WTC11 (cell line): ENCODE data around the gene NAA40. TPM values are rescaled to one million over a fixed set of nuclear protein-coding genes. Genes with fewer than 3 reads are reported as not detected.

Source experiments
- ATAC-seq: fragments of 200-7000 bp; cut with Tn5 transposase; 2 replicates; pipeline ENCODE4 v1.10.0; 2021; ENCODE audit warnings: mild to moderate bottlenecking, moderate library complexity
- CTCF ChIA-PET: fragments of 300-600 bp; sonication (Branson Sonifier 250); formaldehyde crosslinking; loops from one replicate; lab custom pipeline; 2021; ENCODE audit warnings: antibody characterized with exemption; lab: Charles Lee
- POLR2A ChIA-PET: fragments of 350-600 bp; sonication (Branson Sonifier 250); formaldehyde crosslinking; loops from one replicate; lab custom pipeline; 2021; ENCODE audit warnings: antibody characterized with exemption; lab: Charles Lee
- DNase-seq: peaks from one replicate; pipeline ENCODE4 v3.0.0; 2021; ENCODE audit warnings: low spot score
- H3K27ac Mint-ChIP-seq: 2 replicates; pipeline ENCODE4 v1.8.0; 2021; ENCODE audit warnings: mixed read lengths
- H3K27me3 Mint-ChIP-seq: 2 replicates; pipeline ENCODE4 v1.8.0; 2021; ENCODE audit warnings: low read depth, mild to moderate bottlenecking, moderate library complexity, mixed read lengths
- H3K36me3 Mint-ChIP-seq: 2 replicates; pipeline ENCODE4 v1.8.0; 2021; ENCODE audit warnings: mixed read lengths
- H3K4me1 Mint-ChIP-seq: 2 replicates; pipeline ENCODE4 v1.8.0; 2022; ENCODE audit warnings: mixed read lengths
- H3K4me3 Mint-ChIP-seq: 2 replicates; pipeline ENCODE4 v1.8.0; 2021; ENCODE audit warnings: mild to moderate bottlenecking, moderate library complexity, mixed read lengths
- H3K9me3 Mint-ChIP-seq: 2 replicates; pipeline ENCODE4 v1.8.0; 2021; ENCODE audit warnings: mixed read lengths
- E2F1 ChIP-seq: sonication (generic); formaldehyde crosslinking; IDR thresholded peaks from 2 replicates; pipeline ENCODE4 v1.8.0; 2022; ENCODE audit warnings: mild to moderate bottlenecking, missing genetic modification reagents
- GABPB1 ChIP-seq: sonication (generic); formaldehyde crosslinking; IDR thresholded peaks from 2 replicates; pipeline ENCODE4 v1.8.1; 2023; ENCODE audit warnings: mild to moderate bottlenecking, missing genetic modification reagents
- HMGXB4 ChIP-seq: sonication (generic); formaldehyde crosslinking; IDR thresholded peaks from 2 replicates; pipeline ENCODE4 v1.8.1; 2023; ENCODE audit warnings: mild to moderate bottlenecking, moderate library complexity, missing genetic modification reagents
- NR2C2 ChIP-seq: sonication (generic); formaldehyde crosslinking; IDR thresholded peaks from 2 replicates; pipeline ENCODE4 v1.8.0; 2022; ENCODE audit warnings: mild to moderate bottlenecking, missing genetic modification reagents
- NR3C1 ChIP-seq: sonication (generic); formaldehyde crosslinking; conservative IDR thresholded peaks from 2 replicates; pipeline ENCODE4 v1.8.1; 2023; ENCODE audit warnings: low read depth, mild to moderate bottlenecking, missing genetic modification reagents
- OVOL2 ChIP-seq: fragments of 250-450 bp; sonication (Bioruptor Pico); IDR thresholded peaks from 2 replicates; pipeline ENCODE4 v1.9.0; 2021; ENCODE audit warnings: mild to moderate bottlenecking, borderline replicate concordance
- PRRX2 ChIP-seq: fragments of 250-450 bp; sonication (Bioruptor Pico); IDR thresholded peaks from 2 replicates; pipeline ENCODE4 v1.8.0; 2021; ENCODE audit warnings: mild to moderate bottlenecking
- SMAD3 ChIP-seq: sonication (generic); formaldehyde crosslinking; IDR thresholded peaks from 2 replicates; pipeline ENCODE4 v1.8.0; 2022; ENCODE audit warnings: missing genetic modification reagents, mild to moderate bottlenecking, borderline replicate concordance
- SMAD4 ChIP-seq: sonication (generic); formaldehyde crosslinking; IDR thresholded peaks from 2 replicates; pipeline ENCODE4 v1.8.0; 2022; ENCODE audit warnings: mild to moderate bottlenecking, missing genetic modification reagents
- SOX15 ChIP-seq: fragments of 250-450 bp; sonication (Bioruptor Pico); IDR thresholded peaks from 2 replicates; pipeline ENCODE4 v1.9.0; 2021; ENCODE audit warnings: mild to moderate bottlenecking
- TEAD4 ChIP-seq: sonication (generic); formaldehyde crosslinking; IDR thresholded peaks from 2 replicates; pipeline ENCODE4 v1.8.0; 2022; ENCODE audit warnings: mild to moderate bottlenecking, missing genetic modification reagents
- ZBTB43 ChIP-seq: sonication (generic); formaldehyde crosslinking; IDR thresholded peaks from 2 replicates; pipeline ENCODE4 v1.8.1; 2023; ENCODE audit warnings: mild to moderate bottlenecking, missing genetic modification reagents
- ZNF512 ChIP-seq: sonication (generic); formaldehyde crosslinking; IDR thresholded peaks from 2 replicates; pipeline ENCODE4 v1.8.1; 2022; ENCODE audit warnings: missing genetic modification reagents, borderline replicate concordance
- total RNA-seq: library from RNA; stranded (reverse); gene quantifications from 3 replicates; pipeline ENCODE4 v1.2.3, GENCODE V29; 2021
- TF ChIP-seq, protein P1 (sequence below): sonication (generic); formaldehyde crosslinking; IDR thresholded peaks from 2 replicates; pipeline ENCODE4 v1.8.1; 2023; ENCODE audit warnings: mild to moderate bottlenecking, missing genetic modification reagents, borderline replicate concordance
- TF ChIP-seq, protein P2 (sequence below): fragments of 200-600 bp; IDR thresholded peaks from 2 replicates; pipeline ENCODE4 v1.8.0; 2022; ENCODE audit warnings: antibody characterized with exemption

NAA40 gene
- total RNA-seq, 1 experiment from 2014 or later, result 31.8 TPM

GRCh38 chr11:63905179-63905578 is 33.6 kb upstream of the NAA40 start:
- peaks cover 38% of the 10 kb centered on the region for H3K4me1 Mint-ChIP-seq
- TF ChIP-seq TEAD4 (CRISPR knock-in tag), result no peak
- no peak for TF ChIP-seq PRRX2 (CRISPR knock-in tag)
- TF ChIP-seq ZNF512 (CRISPR knock-in tag), result no peak
- no peak for TF ChIP-seq HMGXB4
- no peak for TF ChIP-seq SMAD4 (CRISPR knock-in tag)
- no peak for TF ChIP-seq NR3C1 (CRISPR knock-in tag)
- no peak for TF ChIP-seq NR2C2
- no peak for TF ChIP-seq OVOL2 (CRISPR knock-in tag)
- DNase-seq (no peak), ATAC-seq (no peak)
- no peaks in the 10 kb centered on the region for H3K27me3 Mint-ChIP-seq
- H3K36me3 Mint-ChIP-seq, result peaks cover 30% of the 10 kb centered on the region
- H3K9me3 Mint-ChIP-seq, result no peaks in the 10 kb centered on the region
- no peak overlapping the region for H3K4me3 Mint-ChIP-seq
- POLR2A ChIA-PET, result no interaction called here
- CTCF ChIA-PET, result interaction anchor here (0.9 to 2.8 kb wide), 6 partner anchors 12 to 68 kb away, joined by 3 to 47 read pairs (median 20); partner anchors contain the start of genes MARK2 and RCOR2
- H3K27ac Mint-ChIP-seq, result peak overlapping the region; percentile 72

- Mint-ChIP-seq H3K4me1 (peaks cover 45% of the 10 kb centered on the region), H3K9me3 (no peaks in the 10 kb centered on the region), H3K27ac (no peak overlapping the region), H3K36me3 (peaks cover 23% of the 10 kb centered on the region), H3K27me3 (no peaks in the 10 kb centered on the region), H3K4me3 (no peak overlapping the region)
- ChIA-PET POLR2A (interaction anchor here (1.2 kb wide), 2 partner anchors 12 to 23 kb away, joined by 3 to 5 read pairs; no protein-coding TSS in a partner anchor), CTCF (interaction anchor here (0.6 to 2.8 kb wide), 32 partner anchors 8 to 243 kb away, joined by 3 to 47 read pairs (median 5); partner anchors contain the start of genes MARK2, NAA40, RCOR2 and ZFTA)
- TF ChIP-seq, protein P1, sequence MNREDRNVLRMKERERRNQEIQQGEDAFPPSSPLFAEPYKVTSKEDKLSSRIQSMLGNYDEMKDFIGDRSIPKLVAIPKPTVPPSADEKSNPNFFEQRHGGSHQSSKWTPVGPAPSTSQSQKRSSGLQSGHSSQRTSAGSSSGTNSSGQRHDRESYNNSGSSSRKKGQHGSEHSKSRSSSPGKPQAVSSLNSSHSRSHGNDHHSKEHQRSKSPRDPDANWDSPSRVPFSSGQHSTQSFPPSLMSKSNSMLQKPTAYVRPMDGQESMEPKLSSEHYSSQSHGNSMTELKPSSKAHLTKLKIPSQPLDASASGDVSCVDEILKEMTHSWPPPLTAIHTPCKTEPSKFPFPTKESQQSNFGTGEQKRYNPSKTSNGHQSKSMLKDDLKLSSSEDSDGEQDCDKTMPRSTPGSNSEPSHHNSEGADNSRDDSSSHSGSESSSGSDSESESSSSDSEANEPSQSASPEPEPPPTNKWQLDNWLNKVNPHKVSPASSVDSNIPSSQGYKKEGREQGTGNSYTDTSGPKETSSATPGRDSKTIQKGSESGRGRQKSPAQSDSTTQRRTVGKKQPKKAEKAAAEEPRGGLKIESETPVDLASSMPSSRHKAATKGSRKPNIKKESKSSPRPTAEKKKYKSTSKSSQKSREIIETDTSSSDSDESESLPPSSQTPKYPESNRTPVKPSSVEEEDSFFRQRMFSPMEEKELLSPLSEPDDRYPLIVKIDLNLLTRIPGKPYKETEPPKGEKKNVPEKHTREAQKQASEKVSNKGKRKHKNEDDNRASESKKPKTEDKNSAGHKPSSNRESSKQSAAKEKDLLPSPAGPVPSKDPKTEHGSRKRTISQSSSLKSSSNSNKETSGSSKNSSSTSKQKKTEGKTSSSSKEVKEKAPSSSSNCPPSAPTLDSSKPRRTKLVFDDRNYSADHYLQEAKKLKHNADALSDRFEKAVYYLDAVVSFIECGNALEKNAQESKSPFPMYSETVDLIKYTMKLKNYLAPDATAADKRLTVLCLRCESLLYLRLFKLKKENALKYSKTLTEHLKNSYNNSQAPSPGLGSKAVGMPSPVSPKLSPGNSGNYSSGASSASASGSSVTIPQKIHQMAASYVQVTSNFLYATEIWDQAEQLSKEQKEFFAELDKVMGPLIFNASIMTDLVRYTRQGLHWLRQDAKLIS (CRISPR knock-in tag), result no peak
- no peak for TF ChIP-seq ZBTB43 (CRISPR knock-in tag)
- no peak for ATAC-seq
- no peak for DNase-seq
Measured at GRCh38 chr11:63906087-63906486, 32.7 kb upstream of the NAA40 start.

DNA sequence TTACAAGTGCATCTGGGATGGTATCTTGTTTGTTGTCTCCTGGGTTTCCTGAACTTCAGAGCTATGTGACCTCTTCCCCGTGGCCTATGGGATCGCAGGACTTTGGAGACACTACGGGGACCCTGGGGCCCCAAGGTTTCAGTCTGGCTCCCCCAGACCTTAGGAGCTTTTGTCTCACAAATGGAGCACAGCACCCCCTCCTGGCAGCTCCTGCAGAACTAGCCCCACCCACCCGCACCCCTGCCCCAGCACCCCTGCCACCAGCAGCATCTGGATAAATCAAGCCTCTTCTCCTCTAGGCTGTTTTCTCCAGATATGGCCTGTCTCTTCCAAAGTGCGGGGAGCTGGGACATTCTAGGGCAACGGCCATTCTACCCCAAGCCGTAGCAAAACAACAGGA is 32.2 kb upstream of the NAA40 start:
- no peak for TF ChIP-seq SMAD3 (CRISPR knock-in tag)
- TF ChIP-seq GABPB1 (CRISPR knock-in tag), result no peak
- TF ChIP-seq SOX15, result no peak
- TF ChIP-seq, protein P2, sequence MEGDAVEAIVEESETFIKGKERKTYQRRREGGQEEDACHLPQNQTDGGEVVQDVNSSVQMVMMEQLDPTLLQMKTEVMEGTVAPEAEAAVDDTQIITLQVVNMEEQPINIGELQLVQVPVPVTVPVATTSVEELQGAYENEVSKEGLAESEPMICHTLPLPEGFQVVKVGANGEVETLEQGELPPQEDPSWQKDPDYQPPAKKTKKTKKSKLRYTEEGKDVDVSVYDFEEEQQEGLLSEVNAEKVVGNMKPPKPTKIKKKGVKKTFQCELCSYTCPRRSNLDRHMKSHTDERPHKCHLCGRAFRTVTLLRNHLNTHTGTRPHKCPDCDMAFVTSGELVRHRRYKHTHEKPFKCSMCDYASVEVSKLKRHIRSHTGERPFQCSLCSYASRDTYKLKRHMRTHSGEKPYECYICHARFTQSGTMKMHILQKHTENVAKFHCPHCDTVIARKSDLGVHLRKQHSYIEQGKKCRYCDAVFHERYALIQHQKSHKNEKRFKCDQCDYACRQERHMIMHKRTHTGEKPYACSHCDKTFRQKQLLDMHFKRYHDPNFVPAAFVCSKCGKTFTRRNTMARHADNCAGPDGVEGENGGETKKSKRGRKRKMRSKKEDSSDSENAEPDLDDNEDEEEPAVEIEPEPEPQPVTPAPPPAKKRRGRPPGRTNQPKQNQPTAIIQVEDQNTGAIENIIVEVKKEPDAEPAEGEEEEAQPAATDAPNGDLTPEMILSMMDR, result peak; percentile 35; the same call in 1 of the 2 replicates
- no peak for TF ChIP-seq E2F1 (CRISPR knock-in tag)
- peaks cover 48% of the 10 kb centered on the region for H3K4me1 Mint-ChIP-seq
- peak; percentile 62 for DNase-seq
- no peaks in the 10 kb centered on the region for H3K9me3 Mint-ChIP-seq
- H3K4me3 Mint-ChIP-seq, result no peak overlapping the region
- ChIA-PET CTCF (interaction anchor here (0.6 to 2.8 kb wide), 34 partner anchors 8 to 243 kb away, joined by 3 to 47 read pairs (median 5); partner anchors contain the start of genes MARK2, NAA40, RCOR2 and ZFTA), POLR2A (interaction anchor here (1.2 kb wide), 2 partner anchors 11 to 23 kb away, joined by 3 to 5 read pairs; no protein-coding TSS in a partner anchor)
- no peaks in the 10 kb centered on the region for H3K27me3 Mint-ChIP-seq
- peak overlapping the region; percentile 93 for H3K27ac Mint-ChIP-seq
- no peak for ATAC-seq
- peaks cover 20% of the 10 kb centered on the region for H3K36me3 Mint-ChIP-seq
